Prostate gland (tissue), 2 donors: Measurements from ENCODE around the gene SLC25A43. TPM values are rescaled to one million over a fixed set of nuclear protein-coding genes. Genes with fewer than 3 reads are reported as not detected.
"Not testable (repeated sequence)": the region's sequence is repeated elsewhere in the genome, so short reads cannot be mapped to it uniquely, and the experiment has no call there.

Source experiments
- DNase-seq: peaks from one replicate; pipeline ENCODE4 v3.0.0-alpha.2; 2019; ENCODE audit warnings: low spot score
- H3K27ac ChIP-seq, 2 donors: fragments of 200-600 bp; sonication (generic); 2 replicates each; pipeline ENCODE4 v1.5.1; 2017 to 2019
- H3K27me3 ChIP-seq: fragments of 200-600 bp; sonication (generic); replicated peaks from 2 replicates; pipeline ENCODE4 v1.5.1; 2019; ENCODE audit not compliant: insufficient read depth
- H3K36me3 ChIP-seq, 2 donors: fragments of 200-600 bp; sonication (generic); 1 replicate in 1 of 2; 2 replicates in 1 of 2; pipeline versions ENCODE4 v1.5.1 to v1.8.1; 2017 to 2019
- H3K4me1 ChIP-seq: fragments of 200-600 bp; sonication (generic); replicated peaks from 2 replicates; pipeline ENCODE4 v1.5.1; 2019
- H3K4me3 ChIP-seq, 2 donors: fragments of 200-600 bp; sonication (generic); 2 replicates each; pipeline ENCODE4 v1.5.1; 2017 to 2019
- H3K9me3 ChIP-seq: fragments of 200-600 bp; sonication (generic); 2 replicates; pipeline ENCODE4 v1.5.1; 2017
- POLR2A ChIP-seq: fragments of 450-650 bp; IDR thresholded peaks from one replicate; pipeline ENCODE4 v1.6.1; 2016; ENCODE audit warnings: antibody characterized with exemption, mild to moderate bottlenecking
- POLR2AphosphoS5 ChIP-seq: sonication (generic); formaldehyde crosslinking; IDR thresholded peaks from one replicate; pipeline ENCODE4 v1.6.1; 2017; ENCODE audit warnings: antibody characterized with exemption
- WGBS: methylation state at CpG from one replicate; pipeline ENCODE4 v1.1.5; 2018; 5-methylcytosine and 5-hydroxymethylcytosine counted together
- intact Hi-C: fragments of 100-400 bp; cut with DNase I; formaldehyde crosslinking; loops from one replicate; pipeline ENCODE4 v1.14.2; 2022
- total RNA-seq, 2 donors: library from RNA; depleted of rRNA; stranded (reverse); fragments of >200 nt; gene quantifications; one replicate each; pipeline ENCODE4 v1.1.0, GENCODE V29; 2016
- TF ChIP-seq, protein P1 (sequence below), 4 experiments: fragments of 200-600 bp in 2 of 4; fragments of 450-650 bp in 2 of 4; sonication (generic) in 2 of 4; IDR thresholded peaks; 1 replicate in 3 of 4; 2 replicates in 1 of 4; pipeline ENCODE4 v1.5.1; 2016 to 2019; ENCODE audit warnings: antibody characterized with exemption in 4 of 4, mild to moderate bottlenecking in 2 of 4, moderate library complexity in 2 of 4

The SLC25A43 gene
- total RNA-seq, result 10 to 100 TPM in 1 of 2 donors, 1 to 10 TPM in 1; 7.4 to 15.3 TPM

DNA sequence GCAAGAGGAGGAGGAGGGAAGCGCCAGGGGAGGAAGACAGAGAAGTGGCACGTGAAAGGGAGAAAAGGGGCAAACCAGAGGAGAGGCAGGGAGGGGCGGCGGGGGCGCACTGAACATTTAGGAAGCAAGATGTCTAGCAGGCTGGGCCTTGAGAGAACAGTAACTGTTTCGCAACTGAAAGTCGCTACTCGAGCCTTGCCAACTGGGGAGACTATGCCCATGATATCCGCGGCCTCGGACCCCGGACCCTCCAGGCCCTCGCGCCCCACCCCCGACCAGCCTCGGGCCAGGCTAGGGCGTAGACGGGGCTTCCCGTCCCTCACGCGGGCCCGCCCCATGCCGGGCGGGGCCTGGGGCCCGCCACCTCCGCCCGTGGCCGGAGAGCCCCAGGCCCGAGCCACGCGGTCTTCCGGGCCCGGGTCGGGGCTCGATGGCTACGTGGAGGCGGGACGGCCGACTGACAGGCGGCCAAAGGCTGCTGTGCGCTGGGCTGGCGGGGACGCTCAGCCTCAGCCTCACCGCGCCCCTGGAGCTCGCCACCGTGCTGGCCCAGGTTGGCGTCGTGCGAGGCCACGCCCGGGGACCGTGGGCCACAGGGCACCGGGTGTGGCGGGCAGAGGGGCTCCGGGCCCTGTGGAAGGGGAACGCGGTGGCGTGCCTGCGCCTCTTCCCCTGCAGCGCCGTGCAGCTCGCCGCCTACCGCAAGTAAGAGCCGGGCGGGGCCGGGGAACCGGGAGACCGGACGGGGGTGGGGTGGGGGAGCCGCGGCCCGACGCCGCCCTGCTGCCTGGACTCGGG is at the start of gene SLC25A43:
SLC25A43 (plus strand) TSS at position 363 of the 798 bp plus-strand sequence; CDS start at position 431, 68 bp downstream.
- intact Hi-C loops, result loop anchor here (5.0 kb wide), 1 partner anchor 68 kb away; the partner anchor contains the start of gene SLC25A5
- Histone ChIP-seq H3K27ac (peak within 1 kb of the TSS; percentile 69 to 84), H3K27me3 (no peaks in the 10 kb centered on the region), H3K4me1 (no peaks in the 10 kb centered on the region), H3K36me3 (no peaks in the 10 kb centered on the region), H3K9me3 (no peaks in the 10 kb centered on the region), H3K4me3 (peak within 1 kb of the TSS; percentile 54 to 55)
- DNase-seq, result no peak
- no peak for TF ChIP-seq POLR2AphosphoS5
- TF ChIP-seq, protein P1, sequence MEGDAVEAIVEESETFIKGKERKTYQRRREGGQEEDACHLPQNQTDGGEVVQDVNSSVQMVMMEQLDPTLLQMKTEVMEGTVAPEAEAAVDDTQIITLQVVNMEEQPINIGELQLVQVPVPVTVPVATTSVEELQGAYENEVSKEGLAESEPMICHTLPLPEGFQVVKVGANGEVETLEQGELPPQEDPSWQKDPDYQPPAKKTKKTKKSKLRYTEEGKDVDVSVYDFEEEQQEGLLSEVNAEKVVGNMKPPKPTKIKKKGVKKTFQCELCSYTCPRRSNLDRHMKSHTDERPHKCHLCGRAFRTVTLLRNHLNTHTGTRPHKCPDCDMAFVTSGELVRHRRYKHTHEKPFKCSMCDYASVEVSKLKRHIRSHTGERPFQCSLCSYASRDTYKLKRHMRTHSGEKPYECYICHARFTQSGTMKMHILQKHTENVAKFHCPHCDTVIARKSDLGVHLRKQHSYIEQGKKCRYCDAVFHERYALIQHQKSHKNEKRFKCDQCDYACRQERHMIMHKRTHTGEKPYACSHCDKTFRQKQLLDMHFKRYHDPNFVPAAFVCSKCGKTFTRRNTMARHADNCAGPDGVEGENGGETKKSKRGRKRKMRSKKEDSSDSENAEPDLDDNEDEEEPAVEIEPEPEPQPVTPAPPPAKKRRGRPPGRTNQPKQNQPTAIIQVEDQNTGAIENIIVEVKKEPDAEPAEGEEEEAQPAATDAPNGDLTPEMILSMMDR (IDR thresholded peaks at IDR 0.05), result no peak
- no peak for TF ChIP-seq POLR2A
- WGBS, result 0% methylated on average over 12 of the region's 77 CpGs

DNA sequence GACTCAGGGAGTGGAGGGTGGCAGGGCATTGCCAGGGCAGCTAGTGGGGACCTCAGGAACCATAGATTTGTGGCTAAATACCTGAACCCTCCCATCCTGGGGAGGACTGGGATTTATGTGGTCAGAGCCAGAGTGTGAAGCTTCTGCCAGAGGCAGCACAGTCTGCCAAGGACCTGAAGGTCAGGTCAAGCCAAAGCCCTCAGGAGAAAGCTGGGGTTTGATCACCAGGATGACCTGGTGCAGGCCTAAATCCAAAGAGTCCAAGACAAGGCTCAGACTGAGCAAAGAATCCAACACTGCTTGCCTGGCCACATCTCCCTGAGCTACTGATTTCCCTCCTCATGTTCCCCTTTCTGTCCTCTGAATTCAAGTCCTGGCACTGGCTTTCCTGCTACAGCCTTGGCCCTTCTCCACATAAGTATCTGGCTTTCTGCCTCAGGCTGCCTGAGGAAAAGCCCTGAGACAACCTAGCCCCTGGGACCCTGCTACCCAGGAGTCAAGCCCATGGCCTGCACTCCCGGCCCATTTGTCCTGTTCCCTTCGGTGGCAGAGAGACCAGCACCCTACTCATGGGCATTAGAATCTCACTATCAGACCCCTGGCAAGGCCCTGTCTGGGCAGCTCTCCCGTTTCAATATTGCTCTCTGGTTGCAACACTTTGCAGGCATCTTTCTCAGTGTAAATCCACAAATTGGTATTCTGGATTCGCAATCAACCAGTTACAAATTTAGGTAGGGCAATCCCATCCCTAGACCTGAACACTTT is 39.3 kb upstream of the SLC25A43 start:
- H3K27ac ChIP-seq, result no peak overlapping the region
- intact Hi-C loops, result no loop called here
- no peak for DNase-seq
- no peaks in the 10 kb centered on the region for H3K27me3 ChIP-seq
- no peak overlapping the region for H3K4me3 ChIP-seq
- no peaks in the 10 kb centered on the region for H3K36me3 ChIP-seq
- TF ChIP-seq POLR2AphosphoS5, result no peak
- TF ChIP-seq, protein P1 (IDR thresholded peaks at IDR 0.05), result no peak
- TF ChIP-seq POLR2A, result no peak
- no peaks in the 10 kb centered on the region for H3K4me1 ChIP-seq
- WGBS, result 93% methylated on average over 3 of the region's 4 CpGs
- H3K9me3 ChIP-seq, result no peaks in the 10 kb centered on the region

DNA sequence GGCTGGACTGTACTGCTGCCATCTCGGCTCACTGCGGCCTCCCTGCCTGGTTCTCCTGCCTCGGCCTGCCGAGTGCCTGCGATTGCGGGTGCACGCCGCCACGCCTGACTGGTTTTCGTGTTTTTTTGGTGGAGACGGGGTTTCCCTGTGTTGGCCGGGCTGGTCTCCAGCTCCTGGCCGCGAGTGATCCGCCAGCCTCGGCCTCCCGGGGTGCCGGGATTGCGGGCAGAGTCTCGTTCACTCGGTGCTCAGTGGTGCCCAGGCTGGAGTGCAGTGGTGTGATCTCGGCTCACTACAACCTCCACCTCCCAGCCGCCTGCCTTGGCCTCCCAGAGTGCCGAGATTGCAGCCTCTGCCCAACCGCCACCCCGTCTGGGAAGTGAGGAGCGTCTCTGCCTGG is 37.7 kb upstream of the SLC25A43 start:
- H3K4me1 ChIP-seq, H3K9me3 ChIP-seq, DNase-seq, H3K27ac ChIP-seq, H3K36me3 ChIP-seq, intact Hi-C loops, H3K4me3 ChIP-seq, H3K27me3 ChIP-seq: not testable (repeated sequence)
- WGBS, result 100% methylated on average over 1 of the region's 27 CpGs

DNA sequence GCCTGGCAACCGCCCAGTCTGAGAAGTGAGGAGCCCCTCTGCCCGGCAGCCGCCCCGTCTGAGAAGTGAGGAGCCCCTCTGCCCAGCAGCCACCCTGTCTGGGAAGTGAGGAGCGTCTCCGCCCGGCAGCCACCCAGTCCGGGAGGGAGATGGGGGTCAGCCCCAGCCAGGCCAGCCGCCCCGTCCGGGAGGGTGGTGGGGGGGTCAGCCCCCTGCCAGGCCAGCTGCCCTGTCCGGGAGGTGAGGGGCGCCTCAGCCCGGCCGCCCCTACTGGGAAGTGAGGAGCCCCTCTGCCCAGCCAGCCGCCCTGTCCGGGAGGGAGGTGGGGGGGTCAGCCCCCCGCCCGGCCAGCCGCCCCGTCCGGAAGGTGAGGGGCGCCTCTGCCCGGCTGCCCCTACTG is 37.1 kb upstream of the SLC25A43 start:
- intact Hi-C loops, H3K4me1 ChIP-seq, H3K36me3 ChIP-seq, H3K4me3 ChIP-seq, H3K27ac ChIP-seq, H3K27me3 ChIP-seq, DNase-seq, H3K9me3 ChIP-seq: not testable (repeated sequence)
- no CpG with 5 or more reads among the region's 24 CpGs for WGBS

DNA sequence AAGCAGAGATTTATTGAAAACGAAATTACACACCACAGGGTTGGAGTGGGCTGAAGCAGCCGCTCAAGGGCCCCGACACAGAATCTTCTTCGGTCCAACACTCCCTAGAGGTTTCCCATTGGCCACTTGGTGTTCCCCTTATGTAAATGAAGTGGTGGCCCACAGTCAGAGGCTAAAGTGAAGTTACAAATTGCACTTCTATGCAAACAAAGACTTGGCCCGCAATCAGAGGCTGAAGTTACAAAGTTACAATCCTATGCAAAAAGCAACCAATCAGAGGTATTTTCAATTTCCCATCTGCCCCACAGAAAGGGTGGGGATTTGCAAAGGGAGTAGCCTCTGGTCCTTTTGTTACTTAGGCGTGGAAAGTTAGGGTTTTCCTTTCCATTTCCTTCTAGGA is 35.7 kb upstream of the SLC25A43 start:
- intact Hi-C loops, result no loop called here
- 86% methylated on average over 5 of the region's 6 CpGs for WGBS
- DNase-seq, result no peak

DNA sequence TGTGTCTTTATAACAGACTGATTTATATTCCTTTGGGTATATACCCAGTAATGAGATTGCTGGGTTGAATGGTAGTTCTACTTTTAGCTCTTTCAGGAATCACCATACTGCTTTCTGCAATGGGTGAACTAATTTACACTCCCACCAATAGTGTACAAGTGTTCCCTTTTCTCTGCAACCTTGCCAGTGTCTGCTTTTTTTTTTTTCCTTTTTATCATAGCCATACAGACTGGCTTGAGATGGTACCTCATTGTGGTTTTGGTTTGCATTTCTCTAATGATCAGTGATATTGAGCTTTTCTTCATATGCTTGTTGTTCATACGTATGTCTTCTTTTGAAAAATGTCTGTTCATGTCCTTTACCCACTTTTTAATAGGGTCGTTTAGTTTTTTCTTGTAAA is 27.3 kb upstream of the SLC25A43 start:
- H3K27me3 ChIP-seq, H3K36me3 ChIP-seq, intact Hi-C loops, H3K4me1 ChIP-seq, H3K9me3 ChIP-seq, H3K4me3 ChIP-seq, DNase-seq, H3K27ac ChIP-seq: not testable (repeated sequence)
- WGBS, result 60% methylated on average over 2 of the region's 2 CpGs

More for the DNA sequence above, 35.7 kb upstream of the SLC25A43 start:
- no peaks in the 10 kb centered on the region for H3K4me1 ChIP-seq
- H3K9me3 ChIP-seq, result no peaks in the 10 kb centered on the region
- TF ChIP-seq, protein P1 (IDR thresholded peaks at IDR 0.05), result no peak
- no peak for TF ChIP-seq POLR2AphosphoS5
- TF ChIP-seq POLR2A, result no peak
- H3K36me3 ChIP-seq, result no peaks in the 10 kb centered on the region
- H3K4me3 ChIP-seq, result no peak overlapping the region
- no peaks in the 10 kb centered on the region for H3K27me3 ChIP-seq
- H3K27ac ChIP-seq, result no peak overlapping the region
